ENCODE data around the gene LUC7L2. TPM values are rescaled to one million over a fixed set of nuclear protein-coding genes. Genes with fewer than 3 reads are reported as not detected.
A peak's percentile ranks its signal among the peaks of the same experiment; 100 is the strongest.
"Not testable (repeated sequence)": the region's sequence is repeated elsewhere in the genome, so short reads cannot be mapped to it uniquely, and the experiment has no call there.

The LUC7L2 gene
- total RNA-seq: 164 and 172 TPM in 2 replicates

GRCh38 chr7:139359366-139360209, at the start of gene LUC7L2:
TSS of gene LUC7L2 (plus strand) at chr7:139359894. CDS start at chr7:139360262, 368 bp downstream.
- H3K9me3 Mint-ChIP-seq: no peaks in the 10 kb centered on the region
- peak; percentile 100 for DNase-seq
- no peaks in the 10 kb centered on the region for H3K27me3 Mint-ChIP-seq
- peaks cover 28% of the 10 kb centered on the region for H3K4me1 Mint-ChIP-seq
- peaks cover 31% of the 10 kb centered on the region for H3K36me3 Mint-ChIP-seq (ENCODE audit: low read depth)
- H3K27ac Mint-ChIP-seq: peak within 1 kb of the TSS; percentile 100
- H3K4me3 Mint-ChIP-seq: peak within 1 kb of the TSS; percentile 97
- intact Hi-C loops (cut with micrococcal nuclease): loop anchor here (1.0 to 10.0 kb wide), 8 partner anchors 19 to 897 kb away; partner anchors contain the start of genes HIPK2, TRIM24, UBN2 and ZC3HAV1

DNA sequence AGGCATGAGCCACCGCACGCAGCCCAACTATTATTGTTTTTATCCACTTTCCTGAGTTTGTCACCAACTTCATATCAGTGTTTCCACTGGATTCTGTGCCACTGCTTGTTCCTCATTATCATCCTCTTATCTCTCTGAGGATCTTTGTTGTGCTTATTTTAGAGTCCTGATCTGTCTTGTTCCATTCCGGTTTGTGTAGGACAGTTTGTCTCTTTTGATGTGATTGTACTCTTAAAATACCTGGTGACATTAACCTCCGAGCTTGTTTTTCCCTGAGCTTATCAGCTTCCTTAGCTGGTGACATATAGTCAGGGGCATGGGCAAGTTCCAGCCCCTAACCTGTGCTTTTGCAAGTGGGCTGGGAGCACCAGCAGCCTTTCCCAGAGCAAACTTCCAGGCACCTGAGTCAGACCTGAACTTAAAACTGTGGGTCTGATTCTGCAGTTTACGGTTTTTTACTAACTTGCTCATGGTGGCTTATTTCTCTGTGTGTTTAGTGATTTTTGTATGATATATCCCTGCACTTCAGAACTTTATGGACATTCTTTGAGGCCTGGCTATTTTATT, 41.7 kb upstream of the LUC7L2 start:
- DNase-seq: no peak

DNA sequence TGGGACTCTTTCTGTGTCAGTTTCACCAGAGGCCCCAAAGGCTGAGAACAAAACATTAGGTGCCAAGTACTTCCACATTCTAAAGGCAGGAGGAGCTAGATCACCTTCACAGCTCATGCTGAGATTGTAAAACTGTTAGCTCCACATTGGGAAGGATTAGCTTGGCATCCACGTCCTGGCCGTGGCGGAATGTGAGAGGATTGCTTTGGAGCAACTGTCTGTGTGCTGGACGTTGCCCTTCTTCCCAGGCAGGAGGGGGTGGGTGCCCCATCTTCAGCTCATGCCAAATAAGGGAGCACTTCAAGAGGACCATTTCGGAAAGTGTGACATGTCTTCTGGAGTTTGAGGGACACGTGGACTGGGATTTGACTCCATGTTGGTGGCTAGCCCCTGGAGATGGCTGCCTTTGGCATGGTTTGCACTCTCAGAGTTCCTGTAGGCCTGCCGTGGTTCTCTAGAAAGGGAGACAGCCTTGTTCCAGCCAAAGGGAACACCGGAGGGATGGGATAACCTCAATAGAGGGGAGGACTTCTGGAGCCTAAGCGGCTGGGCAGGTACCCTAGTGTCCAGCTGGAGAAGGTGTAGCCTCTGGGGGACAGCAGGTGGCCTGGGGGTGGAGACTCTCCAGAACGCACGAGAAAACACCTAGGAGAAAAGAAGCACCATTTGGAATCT, 38.5 kb upstream of the LUC7L2 start:
- DNase-seq: no peak
- Mint-ChIP-seq H3K27me3 (peaks cover 3% of the 10 kb centered on the region), H3K9me3 (no peaks in the 10 kb centered on the region), H3K36me3 (ENCODE audit: low read depth) (no peaks in the 10 kb centered on the region), H3K4me1 (no peaks in the 10 kb centered on the region), H3K4me3 (no peak overlapping the region), H3K27ac (no peak overlapping the region)
- intact Hi-C loops (cut with micrococcal nuclease): no loop called here

More for the DNA sequence above, 41.7 kb upstream of the LUC7L2 start:
- peaks cover 2% of the 10 kb centered on the region for H3K27me3 Mint-ChIP-seq
- H3K4me3 Mint-ChIP-seq: no peak overlapping the region
- no peaks in the 10 kb centered on the region for H3K4me1 Mint-ChIP-seq
- intact Hi-C loops (cut with micrococcal nuclease): no loop called here
- no peaks in the 10 kb centered on the region for H3K36me3 Mint-ChIP-seq (ENCODE audit: low read depth)
- no peaks in the 10 kb centered on the region for H3K9me3 Mint-ChIP-seq
- H3K27ac Mint-ChIP-seq: no peak overlapping the region

DNA sequence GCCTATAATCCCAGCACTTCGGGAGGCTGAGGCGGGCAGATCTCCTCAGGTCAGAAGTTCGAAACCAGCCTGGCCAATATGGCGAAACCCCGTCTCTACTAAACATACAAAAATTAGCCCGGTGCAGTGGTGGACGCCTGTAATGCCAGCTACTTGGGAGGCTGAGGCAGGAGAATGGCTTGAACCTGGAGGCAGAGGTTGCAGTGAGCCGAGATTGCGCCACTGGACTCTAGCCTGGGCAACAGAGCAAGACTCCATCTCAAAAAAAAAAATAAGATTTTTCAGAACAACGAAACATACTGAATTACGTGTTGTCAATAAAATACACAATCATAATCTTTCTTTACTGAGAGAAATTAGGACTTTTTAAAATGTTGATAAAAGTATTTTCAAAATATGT, 35.0 kb upstream of the LUC7L2 start:
- H3K4me3 Mint-ChIP-seq; H3K27ac Mint-ChIP-seq; intact Hi-C loops (cut with micrococcal nuclease); H3K36me3 Mint-ChIP-seq (ENCODE audit: low read depth); H3K27me3 Mint-ChIP-seq; H3K4me1 Mint-ChIP-seq; H3K9me3 Mint-ChIP-seq; DNase-seq: not testable (repeated sequence)

DNA sequence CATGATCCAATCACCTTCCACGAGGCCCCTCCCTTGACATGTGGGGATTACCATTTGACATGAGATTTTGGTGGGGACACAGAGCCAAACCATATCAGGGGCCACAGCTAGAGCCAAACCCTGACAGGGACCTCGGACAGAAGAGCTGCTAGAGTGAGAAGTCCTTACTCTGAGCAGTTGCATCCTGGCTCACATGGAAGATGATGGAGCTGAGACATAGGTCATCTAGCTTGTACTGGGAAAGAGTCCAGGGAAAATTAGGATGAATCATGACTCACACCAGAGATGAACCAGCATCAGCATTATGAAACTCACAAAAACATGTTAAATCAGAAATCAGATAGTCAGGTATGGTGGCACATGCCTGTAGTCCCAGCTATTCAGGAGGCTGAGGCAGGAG, 31.3 kb upstream of the LUC7L2 start:
- DNase-seq: no peak
- Mint-ChIP-seq H3K27me3 (peaks cover 2% of the 10 kb centered on the region), H3K36me3 (ENCODE audit: low read depth) (no peaks in the 10 kb centered on the region), H3K4me3 (no peak overlapping the region), H3K9me3 (peaks cover 13% of the 10 kb centered on the region), H3K4me1 (peaks cover 8% of the 10 kb centered on the region), H3K27ac (no peak overlapping the region)
- intact Hi-C loops (cut with micrococcal nuclease): no loop called here

DNA sequence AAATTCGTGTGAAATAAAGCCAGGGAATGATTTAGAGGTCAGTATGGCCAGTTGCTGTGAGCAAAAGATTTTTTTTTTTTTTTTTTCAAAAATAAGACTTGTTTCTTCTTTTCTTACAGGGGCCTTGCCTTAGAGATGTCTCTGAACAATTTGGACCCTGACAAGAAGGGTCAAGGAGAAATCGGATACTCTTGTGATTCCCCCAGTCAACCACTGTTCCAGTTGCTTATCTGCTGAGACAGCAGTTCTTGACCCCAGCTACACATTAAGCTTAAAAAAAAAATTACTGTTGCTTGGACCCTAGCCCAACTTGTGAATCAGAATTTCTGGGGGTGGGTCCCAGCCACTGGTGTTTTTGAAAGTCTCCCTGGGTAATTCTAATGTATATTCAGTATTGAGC, 30.6 kb upstream of the LUC7L2 start:
- no peak for DNase-seq
- intact Hi-C loops (cut with micrococcal nuclease): no loop called here
- Mint-ChIP-seq H3K27me3 (peaks cover 2% of the 10 kb centered on the region), H3K4me1 (peaks cover 8% of the 10 kb centered on the region), H3K36me3 (ENCODE audit: low read depth) (no peaks in the 10 kb centered on the region), H3K27ac (no peak overlapping the region), H3K9me3 (peaks cover 13% of the 10 kb centered on the region), H3K4me3 (no peak overlapping the region)

- no peak for DNase-seq
- Mint-ChIP-seq H3K27me3 (peaks cover 4% of the 10 kb centered on the region), H3K27ac (no peak overlapping the region), H3K9me3 (peaks cover 13% of the 10 kb centered on the region), H3K4me3 (no peak overlapping the region), H3K36me3 (ENCODE audit: low read depth) (no peaks in the 10 kb centered on the region), H3K4me1 (peaks cover 8% of the 10 kb centered on the region)
- intact Hi-C loops (cut with micrococcal nuclease): no loop called here
Observed at GRCh38 chr7:139330333-139331030, 29.2 kb upstream of the LUC7L2 start.

DNA sequence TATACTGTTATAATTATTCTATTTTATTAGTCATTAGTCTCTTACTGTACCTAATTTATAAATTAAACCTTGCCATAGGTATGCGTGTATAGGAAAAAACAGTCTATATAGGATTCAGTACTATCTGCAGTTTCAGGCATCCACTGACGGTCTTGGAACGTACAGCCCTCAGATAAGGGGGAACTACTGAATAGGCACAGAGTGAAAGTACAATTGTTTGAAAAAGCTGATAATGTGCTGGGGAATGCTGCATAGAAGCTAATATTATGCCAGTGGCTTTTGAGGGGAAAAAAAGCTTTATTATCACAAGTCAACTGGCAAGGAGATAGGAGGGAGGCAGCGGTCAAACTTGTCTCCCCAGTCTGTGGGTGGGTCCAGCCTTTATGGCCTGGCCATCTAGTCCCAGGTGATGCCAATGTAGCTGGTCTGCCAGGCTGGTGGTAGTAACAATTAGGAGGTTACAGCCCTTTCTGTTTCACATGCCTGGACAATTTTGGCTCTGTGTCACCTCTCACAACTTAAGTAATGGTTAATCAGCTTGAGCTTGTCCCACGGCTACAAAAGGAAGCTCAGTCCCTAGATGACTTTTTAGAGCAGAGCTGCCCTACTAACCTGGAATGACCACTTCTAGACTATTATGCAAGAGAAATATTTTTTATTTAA, 26.9 kb upstream of the LUC7L2 start:
- Mint-ChIP-seq H3K27me3 (peaks cover 2% of the 10 kb centered on the region), H3K4me1 (peaks cover 8% of the 10 kb centered on the region), H3K4me3 (no peak overlapping the region), H3K9me3 (peaks cover 13% of the 10 kb centered on the region), H3K36me3 (ENCODE audit: low read depth) (no peaks in the 10 kb centered on the region), H3K27ac (no peak overlapping the region)
- intact Hi-C loops (cut with micrococcal nuclease): no loop called here
- no peak for DNase-seq

GRCh38 chr7:139333443-139333842, 26.3 kb upstream of the LUC7L2 start:
- H3K27me3 Mint-ChIP-seq; H3K4me1 Mint-ChIP-seq; H3K4me3 Mint-ChIP-seq; H3K27ac Mint-ChIP-seq; DNase-seq; intact Hi-C loops (cut with micrococcal nuclease); H3K36me3 Mint-ChIP-seq (ENCODE audit: low read depth): not testable (repeated sequence)
- peaks cover 13% of the 10 kb centered on the region for H3K9me3 Mint-ChIP-seq

GRCh38 chr7:139334399-139335150, 25.1 kb upstream of the LUC7L2 start:
- H3K27ac Mint-ChIP-seq: no peak overlapping the region
- no peak for DNase-seq
- H3K27me3 Mint-ChIP-seq: peaks cover 2% of the 10 kb centered on the region
- H3K9me3 Mint-ChIP-seq: peaks cover 19% of the 10 kb centered on the region
- H3K36me3 Mint-ChIP-seq (ENCODE audit: low read depth): peaks cover 4% of the 10 kb centered on the region
- peaks cover 12% of the 10 kb centered on the region for H3K4me1 Mint-ChIP-seq
- no peak overlapping the region for H3K4me3 Mint-ChIP-seq
- intact Hi-C loops (cut with micrococcal nuclease): no loop called here

DNA sequence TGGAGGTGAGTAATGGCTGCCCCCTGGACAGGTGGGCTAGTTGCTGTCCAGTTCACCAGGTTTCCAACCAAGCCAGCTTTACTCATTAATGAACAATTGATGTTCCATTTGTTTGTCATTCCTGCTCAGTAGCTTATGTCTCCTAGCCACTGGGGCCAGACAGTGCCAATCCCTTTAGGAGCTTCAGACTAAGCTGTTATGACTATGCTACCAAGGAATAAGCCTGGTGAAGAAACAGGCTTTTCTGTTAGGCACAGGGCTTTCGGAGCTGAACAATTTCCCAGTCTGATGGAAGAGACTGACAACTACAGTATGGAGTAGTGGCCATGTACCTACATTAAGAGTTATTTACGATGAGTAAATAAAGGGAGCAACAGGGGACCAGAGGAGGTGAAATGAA, 20.7 kb upstream of the LUC7L2 start:
- Mint-ChIP-seq H3K27ac (peak overlapping the region; percentile 93), H3K9me3 (peaks cover 9% of the 10 kb centered on the region), H3K4me1 (peaks cover 18% of the 10 kb centered on the region), H3K36me3 (ENCODE audit: low read depth) (peaks cover 8% of the 10 kb centered on the region), H3K27me3 (peaks cover 5% of the 10 kb centered on the region), H3K4me3 (peak overlapping the region; percentile 91)
- intact Hi-C loops (cut with micrococcal nuclease): no loop called here
- DNase-seq: peak; percentile 59

- intact Hi-C loops (cut with micrococcal nuclease): loop anchor here (1.0 to 10.0 kb wide), 10 partner anchors 20 to 1675 kb away; partner anchors contain the start of genes CREB3L2, KDM7A, LUC7L2 and MRPS33
- H3K27ac Mint-ChIP-seq: peak overlapping the region; percentile 93
- peaks cover 9% of the 10 kb centered on the region for H3K9me3 Mint-ChIP-seq
- H3K27me3 Mint-ChIP-seq: peaks cover 4% of the 10 kb centered on the region
- H3K4me1 Mint-ChIP-seq: peaks cover 19% of the 10 kb centered on the region
- peak overlapping the region; percentile 91 for H3K4me3 Mint-ChIP-seq
- no peak for DNase-seq
- H3K36me3 Mint-ChIP-seq (ENCODE audit: low read depth): peaks cover 10% of the 10 kb centered on the region
Observed at GRCh38 chr7:139339698-139340036, 20.0 kb upstream of the LUC7L2 start.

All from activated CD4-positive, alpha-beta T cell treated with anti-CD3 and anti-CD28 coated beads, Interleukin-2, amount 10 ng/mL, durations not matched to agents 24 days and 14 days (primary cell).